NB4 (cell line): ENCODE data around the gene RPL27A.

Experiments used
- CTCF ChIP-seq: IDR thresholded peaks from one replicate; pipeline ENCODE4 v1.5.1; 2012; ENCODE audit warnings: low read depth, low read length
- POLR2A ChIP-seq: IDR thresholded peaks from 2 replicates; pipeline ENCODE4 v1.6.1; 2011; ENCODE audit warnings: mild to moderate bottlenecking; ENCODE audit not compliant: insufficient read length; ENCODE audit errors: extremely low read depth

GRCh38 chr11:8685820-8686219 is 3.2 kb downstream of the RPL27A start:
- TF ChIP-seq POLR2A (no peak), CTCF (no peak)
